GM18870 (cell line): ENCODE data around the gene C20orf96.
"Not testable (repeated sequence)": the region's sequence is repeated elsewhere in the genome, so short reads cannot be mapped to it uniquely, and the experiment has no call there.

Source experiments
- ATAC-seq: cut with Tn5 transposase; IDR thresholded peaks from one replicate; pipeline ENCODE4 v1.9.1; 2021; ENCODE audit warnings: moderate library complexity; ENCODE audit not compliant: unreplicated experiment

The C20orf96 gene

DNA sequence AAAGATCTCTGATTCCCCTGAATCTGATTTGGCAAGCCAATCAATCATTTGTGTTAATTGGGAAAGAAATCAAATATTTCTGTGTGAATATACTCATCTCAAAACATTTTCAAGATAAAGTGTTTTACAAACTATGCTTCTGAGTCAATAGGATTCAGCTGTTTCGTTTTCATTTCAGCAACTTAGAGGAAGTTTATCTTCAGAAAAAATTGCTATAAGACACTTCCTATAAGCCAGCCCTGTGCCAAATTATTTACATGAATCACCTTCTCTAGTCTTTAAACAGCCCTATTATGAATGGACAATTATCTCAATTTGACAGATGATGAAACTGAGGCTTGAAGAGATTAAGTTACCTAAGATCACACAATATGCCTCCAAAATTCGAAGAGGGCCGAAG, 52.6 kb downstream of the C20orf96 start:
- peak; percentile 50 for ATAC-seq

DNA sequence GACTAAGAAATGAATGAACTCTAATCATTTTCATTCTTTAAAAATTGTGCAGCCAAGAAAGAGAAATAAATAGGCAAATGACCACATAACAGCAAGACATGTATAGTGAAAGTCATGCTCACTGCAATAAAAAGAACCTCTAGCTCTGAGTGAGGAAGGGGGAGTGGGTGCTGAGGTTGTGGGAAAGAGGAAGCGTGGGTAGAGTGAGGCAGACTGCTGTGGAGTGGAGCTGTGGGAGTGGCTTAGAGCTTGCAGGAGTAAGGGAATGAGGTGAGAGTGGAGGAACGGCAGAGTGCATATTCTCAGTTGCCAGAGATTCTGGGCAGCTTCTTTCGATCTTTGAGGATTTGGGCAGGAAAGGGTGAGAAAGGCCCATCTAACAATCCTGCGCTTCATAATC, 53.1 kb downstream of the C20orf96 start:
- ATAC-seq = no peak

DNA sequence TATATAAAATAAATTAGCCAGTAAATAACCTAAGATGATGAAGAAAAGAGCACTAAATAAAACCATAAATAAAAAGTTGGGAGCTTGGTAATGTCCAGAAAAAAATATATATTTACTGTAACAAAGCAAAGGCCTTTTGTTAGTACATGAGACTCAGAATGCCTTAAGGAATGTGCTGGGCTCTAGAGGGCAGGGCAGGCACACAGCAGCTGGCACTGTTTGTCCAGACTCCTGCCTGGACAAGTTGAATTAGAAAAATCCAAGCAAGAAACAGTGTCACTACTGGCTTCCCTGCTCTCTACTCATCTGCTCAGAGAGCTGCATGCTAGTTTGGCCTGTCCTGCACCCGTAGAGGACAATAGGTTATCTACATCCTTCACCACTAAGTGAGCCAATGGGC, 54.7 kb downstream of the C20orf96 start:
- no peak for ATAC-seq

DNA sequence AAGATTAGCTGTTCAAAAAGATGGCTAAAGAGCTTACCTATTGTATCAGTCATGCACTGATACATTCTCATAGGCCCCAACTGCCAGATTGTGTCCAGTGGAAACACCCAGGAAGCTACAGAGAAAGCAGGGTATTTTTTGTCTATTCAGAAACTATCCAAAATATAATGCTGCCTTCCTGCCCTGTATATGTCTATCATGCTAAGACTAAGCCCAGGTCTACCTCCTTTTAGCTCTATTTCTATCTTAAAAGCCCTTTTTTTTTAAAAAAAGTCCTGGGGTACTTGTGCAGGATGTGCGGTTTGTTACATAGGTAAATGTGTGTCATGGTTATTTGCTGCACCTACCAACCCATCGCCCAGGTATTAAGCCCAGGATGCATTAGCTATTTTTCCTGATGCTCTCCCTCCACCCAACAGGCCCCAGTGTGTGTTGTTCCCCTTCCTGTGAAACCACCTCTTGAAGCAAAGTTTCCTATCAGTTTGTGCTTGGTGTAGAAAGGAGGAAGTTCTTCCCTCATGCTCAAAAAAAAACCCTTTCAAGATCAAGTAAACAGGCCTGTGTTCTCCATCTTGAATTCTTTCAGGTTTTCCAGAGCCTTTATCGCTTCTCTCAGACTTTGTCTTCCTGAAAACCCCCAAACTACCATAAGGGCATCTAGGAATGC, 63.0 kb downstream of the C20orf96 start:
- no peak for ATAC-seq

DNA sequence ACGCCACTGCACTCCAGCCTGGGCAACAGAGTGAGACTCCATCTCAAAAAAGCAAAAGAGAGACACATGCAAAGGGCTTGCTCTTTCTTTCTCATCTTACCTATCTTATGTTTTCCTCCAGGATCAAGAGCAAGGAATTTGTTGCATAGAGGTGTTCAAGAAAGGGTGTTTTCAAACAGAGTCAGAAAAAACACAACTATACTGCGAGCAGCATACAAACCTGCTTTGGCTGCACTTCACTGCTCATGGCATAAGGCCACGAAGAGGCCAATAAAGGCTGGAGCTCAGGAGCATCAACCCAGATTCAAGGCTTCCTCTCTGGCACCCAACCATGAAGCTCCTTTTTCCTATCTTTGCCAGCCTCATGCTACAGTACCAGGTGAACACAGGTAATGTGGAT, 63.6 kb downstream of the C20orf96 start, which contains the start of gene DEFB129:
Gene DEFB129 (plus strand): TSS at position 301 of the 400 bp plus-strand sequence. CDS start 31 bp downstream, at position 332.
- no peak for ATAC-seq

DNA sequence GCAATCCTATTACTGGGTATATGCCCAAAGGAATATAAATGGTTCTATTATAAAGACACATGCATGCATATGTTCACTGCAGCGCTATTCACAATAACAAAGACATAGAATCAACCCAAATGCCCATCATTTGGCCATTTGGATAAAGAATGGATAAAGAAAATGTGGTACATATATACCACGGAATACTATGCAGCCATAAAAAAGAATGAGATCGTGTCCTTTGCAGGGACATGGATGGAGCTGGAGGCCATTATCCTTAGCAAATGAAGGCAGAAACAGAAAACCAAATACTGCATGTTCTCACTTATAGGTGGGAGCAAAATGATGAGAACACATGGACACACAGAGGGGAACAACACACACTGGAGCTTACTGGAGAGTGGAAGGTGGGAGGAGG, 64.7 kb downstream of the C20orf96 start:
- not testable (repeated sequence) for ATAC-seq

DNA sequence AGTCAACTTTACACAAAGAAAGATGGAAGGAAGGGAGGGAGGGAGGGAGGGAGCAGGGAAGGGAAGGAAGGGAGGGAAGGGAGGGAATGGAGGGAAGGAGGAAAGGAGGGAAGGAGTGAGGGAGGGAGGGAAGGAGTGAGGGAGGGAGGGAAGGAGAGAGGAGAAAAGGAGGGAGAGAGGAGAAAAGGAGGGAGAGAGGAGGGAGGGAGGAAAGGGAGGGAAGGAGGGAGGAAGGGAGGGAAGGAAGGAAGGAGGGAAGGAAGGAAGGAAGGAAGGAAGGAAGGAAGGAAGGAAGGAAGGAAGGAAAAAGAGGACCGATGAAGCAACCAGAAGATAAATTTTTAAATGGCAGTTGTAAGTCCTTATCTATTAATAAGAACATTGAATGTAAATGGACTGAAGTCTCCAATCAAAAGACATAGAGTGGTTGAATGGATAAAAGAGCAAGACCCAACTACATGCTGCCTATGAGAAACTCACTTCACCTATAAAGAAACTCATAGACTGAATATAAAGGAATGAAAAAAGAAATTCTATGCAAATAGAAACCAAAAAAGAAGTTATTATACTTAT, 69.2 kb downstream of the C20orf96 start:
- ATAC-seq = no peak
